22Rv1 (cell line): Measurements from ENCODE around the gene TTC12.

Experiments
- ZFX ChIP-seq: fragments of 450-650 bp; IDR thresholded peaks from 2 replicates; pipeline ENCODE4 v1.6.1; 2017; ENCODE audit warnings: antibody characterized with exemption, borderline replicate concordance
- TF ChIP-seq, protein P1 (sequence below): fragments of 450-650 bp; IDR thresholded peaks from 2 replicates; pipeline ENCODE4 v1.5.1; 2017; ENCODE audit warnings: mild to moderate bottlenecking

DNA sequence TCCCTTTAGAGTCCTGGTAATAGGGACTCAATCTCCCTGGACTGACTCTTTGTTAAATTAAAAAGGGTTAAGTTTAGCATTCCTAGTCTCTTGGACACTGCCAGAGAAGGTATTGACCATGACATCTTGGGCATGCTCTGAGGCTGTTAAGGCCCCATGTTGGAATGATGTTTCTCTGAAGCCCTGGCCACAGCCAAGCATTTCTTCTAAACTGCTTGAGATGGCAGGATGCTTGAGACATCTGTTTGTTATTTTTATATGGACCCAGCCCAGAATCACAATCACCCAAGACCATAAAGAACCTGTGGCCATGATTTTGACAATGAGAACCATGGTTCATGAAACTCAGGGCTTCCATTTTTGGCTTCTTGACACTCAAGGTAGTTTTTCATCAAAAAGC lies 67.7 kb downstream of the TTC12 start:
- TF ChIP-seq, protein P1, sequence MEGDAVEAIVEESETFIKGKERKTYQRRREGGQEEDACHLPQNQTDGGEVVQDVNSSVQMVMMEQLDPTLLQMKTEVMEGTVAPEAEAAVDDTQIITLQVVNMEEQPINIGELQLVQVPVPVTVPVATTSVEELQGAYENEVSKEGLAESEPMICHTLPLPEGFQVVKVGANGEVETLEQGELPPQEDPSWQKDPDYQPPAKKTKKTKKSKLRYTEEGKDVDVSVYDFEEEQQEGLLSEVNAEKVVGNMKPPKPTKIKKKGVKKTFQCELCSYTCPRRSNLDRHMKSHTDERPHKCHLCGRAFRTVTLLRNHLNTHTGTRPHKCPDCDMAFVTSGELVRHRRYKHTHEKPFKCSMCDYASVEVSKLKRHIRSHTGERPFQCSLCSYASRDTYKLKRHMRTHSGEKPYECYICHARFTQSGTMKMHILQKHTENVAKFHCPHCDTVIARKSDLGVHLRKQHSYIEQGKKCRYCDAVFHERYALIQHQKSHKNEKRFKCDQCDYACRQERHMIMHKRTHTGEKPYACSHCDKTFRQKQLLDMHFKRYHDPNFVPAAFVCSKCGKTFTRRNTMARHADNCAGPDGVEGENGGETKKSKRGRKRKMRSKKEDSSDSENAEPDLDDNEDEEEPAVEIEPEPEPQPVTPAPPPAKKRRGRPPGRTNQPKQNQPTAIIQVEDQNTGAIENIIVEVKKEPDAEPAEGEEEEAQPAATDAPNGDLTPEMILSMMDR, result no peak
- TF ChIP-seq ZFX, result no peak
